ENCODE results near the gene TMEM131.

TMEM131 gene

DNA sequence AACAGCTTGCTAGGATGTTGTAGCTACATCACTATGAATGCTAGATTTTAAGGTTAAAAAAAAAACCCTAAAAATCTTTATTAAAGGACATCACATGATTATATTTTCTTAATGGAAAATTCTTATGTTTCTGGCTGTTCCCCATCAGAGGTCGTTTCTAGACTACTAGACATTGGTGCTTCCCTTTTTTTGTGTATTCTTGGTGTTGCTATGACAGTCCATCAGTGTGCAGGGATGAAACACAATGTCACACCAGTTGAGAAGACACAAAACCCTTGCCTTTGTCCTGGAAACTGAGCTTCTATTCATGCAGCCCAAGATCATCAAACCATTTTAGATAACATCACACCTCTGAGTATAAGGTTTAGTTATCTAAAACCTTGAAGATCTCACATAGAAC is 19.9 kb upstream of the TMEM131 start:
- TF ChIP-seq, protein P1, sequence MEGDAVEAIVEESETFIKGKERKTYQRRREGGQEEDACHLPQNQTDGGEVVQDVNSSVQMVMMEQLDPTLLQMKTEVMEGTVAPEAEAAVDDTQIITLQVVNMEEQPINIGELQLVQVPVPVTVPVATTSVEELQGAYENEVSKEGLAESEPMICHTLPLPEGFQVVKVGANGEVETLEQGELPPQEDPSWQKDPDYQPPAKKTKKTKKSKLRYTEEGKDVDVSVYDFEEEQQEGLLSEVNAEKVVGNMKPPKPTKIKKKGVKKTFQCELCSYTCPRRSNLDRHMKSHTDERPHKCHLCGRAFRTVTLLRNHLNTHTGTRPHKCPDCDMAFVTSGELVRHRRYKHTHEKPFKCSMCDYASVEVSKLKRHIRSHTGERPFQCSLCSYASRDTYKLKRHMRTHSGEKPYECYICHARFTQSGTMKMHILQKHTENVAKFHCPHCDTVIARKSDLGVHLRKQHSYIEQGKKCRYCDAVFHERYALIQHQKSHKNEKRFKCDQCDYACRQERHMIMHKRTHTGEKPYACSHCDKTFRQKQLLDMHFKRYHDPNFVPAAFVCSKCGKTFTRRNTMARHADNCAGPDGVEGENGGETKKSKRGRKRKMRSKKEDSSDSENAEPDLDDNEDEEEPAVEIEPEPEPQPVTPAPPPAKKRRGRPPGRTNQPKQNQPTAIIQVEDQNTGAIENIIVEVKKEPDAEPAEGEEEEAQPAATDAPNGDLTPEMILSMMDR (conservative IDR thresholded peaks at IDR 0.05): no peak
- no peak for TF ChIP-seq ZFX (IDR thresholded peaks at IDR 0.05)

DNA sequence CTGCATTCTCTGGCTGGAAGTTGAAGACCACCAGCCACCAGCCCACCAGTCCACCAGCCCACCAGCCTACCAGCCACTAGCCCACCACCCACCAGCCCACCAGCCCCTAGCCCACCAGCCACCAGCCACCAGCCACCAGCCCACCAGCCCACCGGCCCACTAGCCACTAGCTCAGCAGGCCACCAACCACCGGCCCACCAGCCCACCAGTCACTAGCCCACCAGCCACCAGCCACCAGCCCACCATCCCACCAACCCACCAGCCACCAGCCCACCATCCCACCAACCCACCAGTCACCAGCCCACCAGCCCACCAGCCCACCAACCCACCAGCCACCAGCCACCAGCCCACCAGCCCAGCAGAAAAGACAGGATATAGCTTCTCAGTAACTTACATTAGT is 18.6 kb upstream of the TMEM131 start:
- H3K27ac ChIP-seq: no peak overlapping the region
- TF ChIP-seq, protein P1 (conservative IDR thresholded peaks at IDR 0.05): no peak
- TF ChIP-seq ZFX (IDR thresholded peaks at IDR 0.05): no peak

More for the DNA sequence above, 19.9 kb upstream of the TMEM131 start:
- H3K27ac ChIP-seq: no peak overlapping the region

DNA sequence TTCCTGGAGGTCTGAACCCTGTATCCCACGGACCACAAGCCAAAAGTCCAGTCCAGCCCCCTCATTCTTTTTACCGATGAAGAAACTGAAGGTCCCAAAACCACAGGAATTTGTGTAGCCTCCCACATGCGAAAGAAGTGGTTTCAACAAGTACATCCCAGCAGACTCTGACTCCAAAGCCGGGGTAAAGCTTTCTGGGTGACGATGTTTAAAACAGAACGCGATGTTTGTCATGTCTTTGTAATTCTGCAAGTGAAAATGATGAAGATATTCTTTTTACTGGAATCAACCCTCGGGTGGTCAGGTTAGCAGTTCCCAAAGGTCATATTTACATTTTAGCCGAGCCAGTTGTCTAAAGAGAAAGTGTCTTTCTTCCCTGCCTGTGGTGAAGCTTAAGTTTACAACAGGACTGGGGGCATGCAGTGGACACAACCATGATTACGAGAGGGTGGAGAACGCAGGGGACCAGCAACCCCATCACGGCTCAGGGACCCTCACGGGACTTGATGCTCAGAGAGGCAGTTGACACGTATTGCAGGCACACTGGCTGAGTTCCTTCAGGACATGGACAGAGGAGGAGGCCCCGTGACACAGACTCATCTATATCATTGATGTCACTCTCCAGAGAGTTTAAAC is 17.8 kb upstream of the TMEM131 start:
- TF ChIP-seq ZFX (IDR thresholded peaks at IDR 0.05): no peak
- TF ChIP-seq, protein P1 (conservative IDR thresholded peaks at IDR 0.05): no peak
- no peak overlapping the region for H3K27ac ChIP-seq

DNA sequence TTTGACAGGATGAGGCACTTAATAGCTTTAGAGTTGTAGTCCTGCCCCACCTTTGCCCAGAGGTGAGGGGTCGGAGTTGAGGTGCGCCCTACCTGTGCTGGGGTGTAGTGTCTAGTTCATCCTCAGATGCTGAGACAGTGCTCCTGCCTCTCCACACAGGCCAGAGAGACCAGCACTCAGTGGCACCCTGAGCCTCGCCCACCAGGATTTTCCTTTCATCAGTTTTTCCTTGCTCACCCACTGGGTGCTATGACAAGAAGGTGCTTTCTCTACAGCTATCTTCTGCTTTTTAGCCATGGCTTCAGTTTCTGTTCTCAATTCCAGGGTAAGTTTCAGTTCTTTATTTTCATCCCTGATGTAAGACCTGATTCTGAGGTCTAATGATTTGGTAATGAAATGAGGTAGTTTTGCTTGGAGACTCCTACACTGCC is 16.8 kb upstream of the TMEM131 start:
- TF ChIP-seq ZFX (IDR thresholded peaks at IDR 0.05): no peak
- TF ChIP-seq, protein P1 (conservative IDR thresholded peaks at IDR 0.05): no peak
- H3K27ac ChIP-seq: no peak overlapping the region

DNA sequence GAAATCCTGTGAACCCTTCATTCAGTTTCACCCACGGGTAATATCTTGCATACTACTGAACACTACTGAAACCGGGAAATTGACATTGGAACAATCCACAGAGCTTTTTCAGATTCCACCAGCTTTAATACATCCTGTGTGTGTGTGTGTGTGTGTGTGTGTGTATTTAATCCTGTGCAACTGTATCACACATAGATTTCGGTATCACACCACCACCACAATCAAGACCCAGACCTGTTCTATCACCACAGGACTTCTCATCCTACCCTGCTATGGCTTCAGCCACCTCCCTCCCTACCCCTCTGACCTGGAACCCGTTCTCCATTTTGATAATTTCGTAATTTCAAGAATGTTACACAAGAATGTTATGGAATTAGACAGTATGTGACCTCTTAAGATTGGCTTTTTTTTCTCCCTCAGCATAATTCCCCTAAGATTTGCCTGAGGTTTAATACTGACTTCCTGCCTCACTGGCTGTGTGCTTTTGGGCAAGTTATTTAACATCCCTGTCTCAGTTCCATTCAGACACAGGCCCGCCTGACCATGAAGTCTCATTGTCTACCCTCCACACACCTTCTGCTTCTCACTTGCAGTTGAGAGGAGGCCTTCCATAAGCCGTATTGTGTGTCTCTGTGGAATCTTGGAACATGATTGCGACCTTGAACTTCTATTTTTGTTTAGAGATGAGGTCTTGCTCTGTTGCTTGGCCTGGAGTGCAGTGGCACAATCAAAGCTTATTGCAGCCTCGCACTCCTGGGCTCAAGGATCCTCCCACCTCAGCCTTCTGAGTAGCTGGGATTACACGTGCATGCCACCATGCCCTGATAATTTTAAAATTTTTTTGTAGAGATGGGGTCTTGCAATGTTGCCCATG is 14.4 kb upstream of the TMEM131 start:
- no peak for TF ChIP-seq ZFX (IDR thresholded peaks at IDR 0.05)
- TF ChIP-seq, protein P1 (conservative IDR thresholded peaks at IDR 0.05): no peak
- H3K27ac ChIP-seq: no peak overlapping the region

DNA sequence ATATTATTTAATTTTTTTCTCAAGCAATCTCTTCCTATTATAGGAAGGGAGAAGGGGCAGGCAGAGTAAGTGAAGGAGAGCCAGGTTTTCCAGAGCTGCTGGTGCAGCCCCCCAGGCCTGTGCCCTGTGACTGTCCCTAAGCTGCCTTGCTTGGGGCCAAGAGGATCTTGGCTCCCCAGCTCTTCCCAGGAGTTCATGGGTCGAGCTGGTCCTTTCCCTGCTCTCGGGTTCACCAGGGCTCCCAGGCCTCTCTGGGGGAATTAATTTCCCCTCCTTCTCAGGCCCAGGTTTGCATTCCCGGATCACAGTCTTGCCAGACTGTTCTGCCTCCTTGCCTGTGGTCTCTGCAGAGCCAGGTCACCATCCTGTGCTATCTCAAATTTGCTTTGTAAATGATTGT is 12.7 kb upstream of the TMEM131 start:
- TF ChIP-seq, protein P1 (conservative IDR thresholded peaks at IDR 0.05): no peak
- H3K27ac ChIP-seq: no peak overlapping the region

DNA sequence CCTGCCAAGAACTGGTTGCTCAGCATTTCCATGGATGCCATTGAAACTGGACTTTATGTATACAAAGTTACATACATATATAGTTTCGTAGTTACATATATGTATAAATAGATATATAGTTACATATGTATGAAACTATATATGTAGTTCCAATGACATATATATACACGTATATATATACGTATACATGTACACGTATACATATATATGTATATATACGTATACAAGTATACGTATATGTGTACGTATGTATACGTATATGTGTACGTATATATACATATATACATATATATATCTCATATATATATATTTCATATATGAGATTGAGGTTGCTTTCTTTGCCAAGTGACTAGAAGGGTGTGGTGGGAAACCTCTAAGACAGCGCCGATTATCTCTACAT is 10.6 kb upstream of the TMEM131 start:
- H3K27ac ChIP-seq: no peak overlapping the region
- TF ChIP-seq ZFX (IDR thresholded peaks at IDR 0.05): no peak
- TF ChIP-seq, protein P1 (conservative IDR thresholded peaks at IDR 0.05): no peak
